RWPE2 (cell line): ENCODE data around the gene AQP6.

Source experiments
- ATAC-seq: fragments of 200-7000 bp; cut with Tn5 transposase; 3 replicates; pipeline ENCODE4 v1.9.1; 2021; ENCODE audit warnings: low read depth
- DNase-seq: peaks from one replicate; pipeline ENCODE4 v3.0.0-alpha.2; 2020; ENCODE audit warnings: low spot score
- H3K27ac ChIP-seq: fragments of 450-650 bp; 2 replicates; pipeline ENCODE4 v1.5.1; 2017; ENCODE audit warnings: mild to moderate bottlenecking; ENCODE audit not compliant: poor library complexity, severe bottlenecking
- H3K27me3 ChIP-seq: fragments of 250-450 bp; sonication (Bioruptor Pico); 2 replicates; pipeline ENCODE4 v1.5.1; 2021; ENCODE audit warnings: mild to moderate bottlenecking, moderate library complexity; ENCODE audit not compliant: insufficient read depth, poor library complexity, severe bottlenecking
- H3K36me3 ChIP-seq: fragments of 250-450 bp; sonication (Bioruptor Pico); 2 replicates; pipeline ENCODE4 v1.5.1; 2020; ENCODE audit warnings: low read depth, mild to moderate bottlenecking, moderate library complexity
- H3K4me1 ChIP-seq: fragments of 250-450 bp; sonication (Bioruptor Pico); 2 replicates; pipeline ENCODE4 v1.5.1; 2021; ENCODE audit warnings: mild to moderate bottlenecking, moderate library complexity; ENCODE audit not compliant: insufficient read depth, poor library complexity, severe bottlenecking
- H3K4me3 ChIP-seq: fragments of 250-450 bp; sonication (Bioruptor Pico); 2 replicates; pipeline ENCODE4 v1.5.1; 2021; ENCODE audit warnings: mild to moderate bottlenecking, moderate library complexity; ENCODE audit not compliant: severe bottlenecking
- H3K9me3 ChIP-seq: fragments of 250-450 bp; sonication (Bioruptor Pico); 2 replicates; pipeline ENCODE4 v1.5.1; 2021; ENCODE audit warnings: mild to moderate bottlenecking, moderate library complexity; ENCODE audit not compliant: severe bottlenecking
- TF ChIP-seq, protein P1 (sequence below): fragments of 450-650 bp; IDR thresholded peaks from one replicate; pipeline ENCODE4 v1.5.1; 2017; ENCODE audit warnings: mild to moderate bottlenecking, moderate library complexity; ENCODE audit not compliant: poor library complexity, severe bottlenecking

Gene AQP6

DNA sequence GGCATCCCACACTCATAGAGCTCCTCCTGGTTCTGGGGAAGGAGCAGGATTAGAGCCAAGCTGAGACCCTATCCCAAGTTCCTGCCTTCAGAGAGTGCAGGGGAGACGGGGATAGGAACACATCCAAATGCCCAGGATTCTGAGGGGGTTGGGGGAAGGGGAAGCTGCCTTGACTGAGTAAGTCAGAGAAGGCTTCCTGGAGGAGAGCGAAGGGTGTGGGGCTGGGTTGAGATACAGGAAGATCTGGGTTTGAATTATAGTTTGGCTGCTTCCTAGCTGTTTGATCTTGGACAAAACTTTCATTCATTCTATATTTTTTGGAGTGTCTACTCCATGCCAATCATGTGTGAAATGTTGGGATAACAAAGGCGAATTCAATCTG, 30.2 kb upstream of the AQP6 start:
- TF ChIP-seq, protein P1, sequence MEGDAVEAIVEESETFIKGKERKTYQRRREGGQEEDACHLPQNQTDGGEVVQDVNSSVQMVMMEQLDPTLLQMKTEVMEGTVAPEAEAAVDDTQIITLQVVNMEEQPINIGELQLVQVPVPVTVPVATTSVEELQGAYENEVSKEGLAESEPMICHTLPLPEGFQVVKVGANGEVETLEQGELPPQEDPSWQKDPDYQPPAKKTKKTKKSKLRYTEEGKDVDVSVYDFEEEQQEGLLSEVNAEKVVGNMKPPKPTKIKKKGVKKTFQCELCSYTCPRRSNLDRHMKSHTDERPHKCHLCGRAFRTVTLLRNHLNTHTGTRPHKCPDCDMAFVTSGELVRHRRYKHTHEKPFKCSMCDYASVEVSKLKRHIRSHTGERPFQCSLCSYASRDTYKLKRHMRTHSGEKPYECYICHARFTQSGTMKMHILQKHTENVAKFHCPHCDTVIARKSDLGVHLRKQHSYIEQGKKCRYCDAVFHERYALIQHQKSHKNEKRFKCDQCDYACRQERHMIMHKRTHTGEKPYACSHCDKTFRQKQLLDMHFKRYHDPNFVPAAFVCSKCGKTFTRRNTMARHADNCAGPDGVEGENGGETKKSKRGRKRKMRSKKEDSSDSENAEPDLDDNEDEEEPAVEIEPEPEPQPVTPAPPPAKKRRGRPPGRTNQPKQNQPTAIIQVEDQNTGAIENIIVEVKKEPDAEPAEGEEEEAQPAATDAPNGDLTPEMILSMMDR: no peak
- DNase-seq (no peak), ATAC-seq (no peak)
- no peaks in the 10 kb centered on the region for H3K36me3 ChIP-seq
- no peak overlapping the region for H3K27ac ChIP-seq
- no peak overlapping the region for H3K4me3 ChIP-seq
- no peaks in the 10 kb centered on the region for H3K9me3 ChIP-seq
- H3K4me1 ChIP-seq: peaks cover 5% of the 10 kb centered on the region
- H3K27me3 ChIP-seq: no peaks in the 10 kb centered on the region

DNA sequence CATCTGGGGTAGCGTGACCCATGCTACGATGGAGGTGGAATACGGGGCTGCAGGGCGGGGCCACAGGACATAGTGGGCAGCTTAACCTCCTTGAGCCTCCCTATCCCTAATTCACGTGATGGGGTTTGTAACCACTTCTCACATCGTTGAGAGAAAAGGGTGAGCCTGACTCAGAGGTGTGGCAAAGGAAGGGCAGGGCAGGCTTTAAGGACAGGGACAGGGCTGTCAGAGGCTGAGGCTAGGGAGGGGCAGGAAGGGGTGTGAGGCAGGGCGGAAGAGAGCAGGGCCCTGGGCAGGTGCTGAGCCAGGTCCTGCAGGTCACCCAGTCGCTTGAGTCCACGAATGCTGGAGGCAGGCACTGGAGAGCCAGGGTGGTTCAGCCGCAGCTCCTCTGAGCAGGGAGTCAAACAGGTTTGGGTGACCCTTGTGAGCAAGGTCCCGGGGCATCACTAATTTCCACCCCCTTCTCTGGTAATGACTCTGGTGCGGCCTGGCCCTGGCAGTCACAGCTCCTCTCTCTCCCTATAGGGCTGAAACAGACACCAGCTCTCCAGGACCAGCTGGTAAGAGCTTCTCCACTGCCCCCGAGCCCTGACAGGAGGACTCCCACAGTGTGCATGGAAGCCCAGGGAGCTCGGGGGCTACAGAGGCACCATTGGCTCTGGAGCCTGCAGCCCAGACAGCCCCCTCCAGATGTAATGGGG, 29.7 kb upstream of the AQP6 start:
- TF ChIP-seq, protein P1: no peak
- Histone ChIP-seq H3K4me3 (no peak overlapping the region), H3K4me1 (peaks cover 4% of the 10 kb centered on the region), H3K36me3 (no peaks in the 10 kb centered on the region), H3K27ac (no peak overlapping the region), H3K27me3 (no peaks in the 10 kb centered on the region), H3K9me3 (no peaks in the 10 kb centered on the region)
- ATAC-seq: peak; percentile 56; the same call in 2 of the 3 replicates
- no peak for DNase-seq

DNA sequence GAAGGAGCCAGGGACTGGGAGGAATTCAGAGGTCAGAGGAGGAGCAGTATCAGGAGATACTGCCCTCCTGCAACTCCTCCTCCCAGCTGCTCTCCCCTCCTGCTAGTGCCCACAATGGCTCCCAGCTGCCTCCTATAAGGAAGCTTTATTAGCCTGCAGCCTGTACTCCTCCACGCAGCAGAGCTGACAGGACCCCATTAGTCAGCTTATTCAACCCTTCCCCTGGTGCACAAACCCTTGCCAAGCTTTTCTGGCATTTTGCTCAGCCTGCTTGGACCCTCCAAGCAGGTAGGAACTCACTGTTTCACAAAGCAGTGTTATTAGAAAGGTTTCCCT, 29.2 kb upstream of the AQP6 start:
- ATAC-seq (no peak), DNase-seq (no peak)
- Histone ChIP-seq H3K4me1 (peaks cover 4% of the 10 kb centered on the region), H3K27me3 (no peaks in the 10 kb centered on the region), H3K4me3 (no peak overlapping the region), H3K9me3 (no peaks in the 10 kb centered on the region), H3K36me3 (no peaks in the 10 kb centered on the region), H3K27ac (no peak overlapping the region)
- TF ChIP-seq, protein P1: no peak

DNA sequence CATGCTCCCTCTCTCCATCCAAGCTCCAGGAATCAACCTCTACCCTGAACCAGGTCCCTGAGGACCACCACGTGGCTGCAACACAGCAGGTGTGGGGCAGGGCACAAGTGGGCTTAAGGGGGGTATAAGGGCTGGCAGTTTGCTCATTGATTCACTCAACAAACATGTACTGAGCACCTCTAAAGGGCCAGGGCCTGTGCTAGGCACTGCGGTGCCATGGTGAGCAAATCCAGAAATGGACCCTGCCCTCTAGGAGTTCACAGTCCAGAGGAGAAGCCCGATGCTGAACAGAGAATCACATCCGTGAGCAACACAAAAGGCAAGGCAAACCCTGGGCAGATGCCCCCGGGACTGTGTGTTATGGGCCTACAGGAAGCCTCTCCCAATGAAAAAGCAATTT, 28.7 kb upstream of the AQP6 start:
- peaks cover 4% of the 10 kb centered on the region for H3K4me1 ChIP-seq
- no peak overlapping the region for H3K27ac ChIP-seq

DNA sequence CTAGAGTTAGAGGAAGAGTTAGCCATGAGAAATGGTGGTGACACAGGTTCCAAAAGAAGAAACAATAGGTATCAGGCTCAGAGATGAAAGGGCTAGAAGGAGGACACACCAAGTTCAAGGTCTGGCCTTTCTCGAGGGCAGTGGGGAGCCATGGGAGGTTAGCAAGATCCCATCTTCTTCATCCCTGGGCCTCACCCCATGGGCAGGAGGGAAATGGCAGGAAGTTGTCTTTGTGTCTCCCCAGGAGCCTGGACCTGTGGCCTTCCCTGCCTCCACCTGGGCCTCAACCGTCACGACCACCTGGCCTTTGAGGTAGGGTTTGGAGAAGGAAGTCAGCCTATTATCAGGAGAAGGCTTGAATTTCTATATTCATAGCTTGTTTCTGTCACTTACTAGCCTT, 28.0 kb upstream of the AQP6 start:
- Histone ChIP-seq H3K27me3 (no peaks in the 10 kb centered on the region), H3K27ac (no peak overlapping the region), H3K4me3 (no peak overlapping the region), H3K36me3 (no peaks in the 10 kb centered on the region), H3K4me1 (peaks cover 4% of the 10 kb centered on the region), H3K9me3 (no peaks in the 10 kb centered on the region)
- peak; percentile 11 for DNase-seq
- ATAC-seq: no peak
- TF ChIP-seq, protein P1: no peak

More for the DNA sequence above, 28.7 kb upstream of the AQP6 start:
- DNase-seq: peak; percentile 20
- no peaks in the 10 kb centered on the region for H3K9me3 ChIP-seq
- H3K36me3 ChIP-seq: no peaks in the 10 kb centered on the region
- TF ChIP-seq, protein P1: no peak
- no peaks in the 10 kb centered on the region for H3K27me3 ChIP-seq
- no peak for ATAC-seq
- no peak overlapping the region for H3K4me3 ChIP-seq
